Endodermal cell (in vitro differentiated cells): Measurements from ENCODE around the gene PRR36. TPM values are rescaled to one million over a fixed set of nuclear protein-coding genes. Genes with fewer than 3 reads are reported as not detected.

ENCODE experiments used
- DNase-seq: peaks from one replicate; pipeline ENCODE4 v3.0.0-alpha.2; 2017
- H3K27ac ChIP-seq: 2 replicates; pipeline ENCODE4 v1.5.1; 2013; ENCODE audit warnings: mild to moderate bottlenecking, low read depth, low read length, moderate library complexity
- H3K27me3 ChIP-seq: 2 replicates; pipeline ENCODE4 v1.6.1; 2013; ENCODE audit warnings: mild to moderate bottlenecking, low read length, moderate library complexity; ENCODE audit not compliant: insufficient read depth, control insufficient read depth, poor library complexity, severe bottlenecking
- H3K36me3 ChIP-seq: 2 replicates; pipeline ENCODE4 v1.7.0; 2013; ENCODE audit warnings: mild to moderate bottlenecking, low read length, moderate library complexity; ENCODE audit not compliant: control insufficient read depth, insufficient read depth
- H3K4me1 ChIP-seq: one replicate; pipeline ENCODE4 v1.7.0; 2013; ENCODE audit warnings: low read length; ENCODE audit not compliant: control insufficient read depth, insufficient read depth
- H3K4me3 ChIP-seq: 2 replicates; pipeline ENCODE4 v1.5.1; 2013; ENCODE audit warnings: mild to moderate bottlenecking, low read length, moderate library complexity
- H3K9ac ChIP-seq: 2 replicates; pipeline ENCODE4 v1.6.1; 2013; ENCODE audit warnings: mild to moderate bottlenecking, low read length, moderate library complexity; ENCODE audit not compliant: poor library complexity, severe bottlenecking; ENCODE audit errors: extremely low read depth
- H3K9me3 ChIP-seq: 2 replicates; pipeline ENCODE4 v1.6.1; 2013; ENCODE audit warnings: mild to moderate bottlenecking, low read length, moderate library complexity; ENCODE audit not compliant: control insufficient read depth
- H3K27ac Mint-ChIP-seq: 2 replicates; pipeline ENCODE4 v1.8.0; 2020; ENCODE audit warnings: mixed read lengths
- H3K27me3 Mint-ChIP-seq: 2 replicates; pipeline ENCODE4 v1.8.0; 2021; ENCODE audit warnings: mild to moderate bottlenecking, mixed read lengths; ENCODE audit not compliant: insufficient read depth
- H3K36me3 Mint-ChIP-seq: 2 replicates; pipeline ENCODE4 v1.8.0; 2020; ENCODE audit warnings: low read depth, mixed read lengths
- H3K4me1 Mint-ChIP-seq: 2 replicates; pipeline ENCODE4 v1.8.0; 2020; ENCODE audit warnings: mixed read lengths
- H3K4me3 Mint-ChIP-seq: 2 replicates; pipeline ENCODE4 v1.8.0; 2020; ENCODE audit warnings: mild to moderate bottlenecking, moderate library complexity, mixed read lengths
- H3K9me3 Mint-ChIP-seq: 2 replicates; pipeline ENCODE4 v1.8.0; 2020; ENCODE audit warnings: mild to moderate bottlenecking, mixed read lengths
- WGBS, 2 experiments: methylation state at CpG; one replicate each; pipeline versions ENCODE4 v1.1.5 to v1.1.7; 2013; ENCODE audit warnings: missing lambda C conversion rate in 2 of 2, mixed read lengths in 1 of 2; ENCODE audit not compliant: insufficient coverage in 1 of 2, insufficient read length in 1 of 2; 5-methylcytosine and 5-hydroxymethylcytosine counted together
- total RNA-seq, 2 donors: library from RNA; stranded (reverse); fragmentation: NEBNext Ultra II Directional in 1 of 2; extraction: Animal tissue kit (Norgen Biotek cat#: 25700) in 1 of 2; gene quantifications; 2 replicates in 1 of 2; 3 replicates in 1 of 2; pipeline ENCODE4 v1.2.1, GENCODE V29; 2021
- TF ChIP-seq, protein P1 (sequence below): fragments of 200-600 bp; sonication (generic); conservative IDR thresholded peaks from 2 replicates; pipeline ENCODE4 v1.5.0; 2021; ENCODE audit warnings: antibody characterized with exemption, mild to moderate bottlenecking

Gene PRR36
- total RNA-seq, 2 donors from 2014 or later, result 9.5 to 20.2 TPM

- TF ChIP-seq, protein P1, sequence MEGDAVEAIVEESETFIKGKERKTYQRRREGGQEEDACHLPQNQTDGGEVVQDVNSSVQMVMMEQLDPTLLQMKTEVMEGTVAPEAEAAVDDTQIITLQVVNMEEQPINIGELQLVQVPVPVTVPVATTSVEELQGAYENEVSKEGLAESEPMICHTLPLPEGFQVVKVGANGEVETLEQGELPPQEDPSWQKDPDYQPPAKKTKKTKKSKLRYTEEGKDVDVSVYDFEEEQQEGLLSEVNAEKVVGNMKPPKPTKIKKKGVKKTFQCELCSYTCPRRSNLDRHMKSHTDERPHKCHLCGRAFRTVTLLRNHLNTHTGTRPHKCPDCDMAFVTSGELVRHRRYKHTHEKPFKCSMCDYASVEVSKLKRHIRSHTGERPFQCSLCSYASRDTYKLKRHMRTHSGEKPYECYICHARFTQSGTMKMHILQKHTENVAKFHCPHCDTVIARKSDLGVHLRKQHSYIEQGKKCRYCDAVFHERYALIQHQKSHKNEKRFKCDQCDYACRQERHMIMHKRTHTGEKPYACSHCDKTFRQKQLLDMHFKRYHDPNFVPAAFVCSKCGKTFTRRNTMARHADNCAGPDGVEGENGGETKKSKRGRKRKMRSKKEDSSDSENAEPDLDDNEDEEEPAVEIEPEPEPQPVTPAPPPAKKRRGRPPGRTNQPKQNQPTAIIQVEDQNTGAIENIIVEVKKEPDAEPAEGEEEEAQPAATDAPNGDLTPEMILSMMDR, result no peak
- H3K36me3 ChIP-seq, result no peaks in the 10 kb centered on the region
- WGBS, 2 experiments, result 81 to 84% methylated on average over 9 to 10 of the region's 10 CpGs
- H3K9ac ChIP-seq, result no peak overlapping the region
- Mint-ChIP-seq H3K36me3 (no peaks in the 10 kb centered on the region), H3K4me1 (no peaks in the 10 kb centered on the region), H3K27me3 (peaks cover 83% of the 10 kb centered on the region), H3K9me3 (peaks cover 1% of the 10 kb centered on the region), H3K27ac (no peak overlapping the region), H3K4me3 (no peak overlapping the region)
- H3K27me3 ChIP-seq, result peaks cover 66% of the 10 kb centered on the region
- no peak for DNase-seq
- no peaks in the 10 kb centered on the region for H3K4me1 ChIP-seq
- H3K4me3 ChIP-seq, result no peak overlapping the region
- no peaks in the 10 kb centered on the region for H3K9me3 ChIP-seq
- no peak overlapping the region for H3K27ac ChIP-seq
These were observed 8.8 kb downstream of the PRR36 start for GRCh38 chr19:7865262-7865911.

- Mint-ChIP-seq H3K27ac (no peak overlapping the region), H3K4me3 (no peak overlapping the region), H3K27me3 (peaks cover 87% of the 10 kb centered on the region), H3K4me1 (no peaks in the 10 kb centered on the region), H3K9me3 (no peaks in the 10 kb centered on the region), H3K36me3 (no peaks in the 10 kb centered on the region)
- Histone ChIP-seq H3K4me1 (no peaks in the 10 kb centered on the region), H3K9me3 (no peaks in the 10 kb centered on the region), H3K4me3 (no peak overlapping the region), H3K27ac (no peak overlapping the region), H3K27me3 (peaks cover 71% of the 10 kb centered on the region), H3K36me3 (no peaks in the 10 kb centered on the region), H3K9ac (no peak overlapping the region)
- DNase-seq, result no peak
- 83 to 87% methylated on average over 9 to 18 of the region's 18 CpGs for WGBS, 2 experiments
- TF ChIP-seq, protein P1, result no peak
These were observed 9.5 kb downstream of the PRR36 start for GRCh38 chr19:7864690-7865074.

DNA sequence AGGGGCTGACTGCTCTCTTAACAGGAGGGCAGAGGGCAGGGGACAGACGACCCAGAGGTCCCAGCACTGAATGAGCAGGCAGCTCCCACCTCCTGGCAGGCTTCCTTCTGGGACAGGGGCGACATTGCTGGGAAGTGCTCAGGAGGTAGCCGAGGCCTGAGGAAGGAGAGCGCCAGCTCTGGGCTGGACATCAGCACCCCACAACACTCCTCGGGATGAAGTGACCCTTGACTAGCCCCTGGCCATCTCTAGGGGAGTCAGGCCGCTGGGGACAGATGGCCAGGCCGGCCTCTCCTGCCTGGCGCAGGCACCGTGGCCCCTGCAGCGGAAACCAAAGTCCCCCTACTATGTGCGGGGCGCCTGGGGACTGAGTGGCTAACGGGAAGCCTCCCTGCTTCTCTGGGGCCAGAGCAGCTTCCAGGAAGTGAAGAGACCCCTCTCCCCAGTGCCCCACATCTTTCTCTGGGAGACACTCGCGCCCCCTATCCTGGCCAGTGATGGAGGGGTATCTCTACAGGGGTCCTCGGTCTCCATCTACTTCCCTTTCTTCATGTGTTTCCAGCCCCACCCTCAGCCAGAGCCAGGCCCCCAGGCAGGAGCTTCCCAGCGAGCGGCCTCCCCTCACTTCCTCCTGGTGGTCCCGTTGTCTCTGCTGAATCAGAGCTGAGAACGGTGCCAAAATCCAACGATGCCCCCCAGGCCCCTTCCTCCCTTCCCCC, 10.1 kb downstream of the PRR36 start:
- Histone ChIP-seq H3K9me3 (no peaks in the 10 kb centered on the region), H3K4me3 (no peak overlapping the region), H3K27me3 (peaks cover 73% of the 10 kb centered on the region), H3K9ac (no peak overlapping the region), H3K36me3 (no peaks in the 10 kb centered on the region), H3K27ac (no peak overlapping the region), H3K4me1 (no peaks in the 10 kb centered on the region)
- peaks cover 92% of the 10 kb centered on the region for H3K27me3 Mint-ChIP-seq
- no peak for DNase-seq
- H3K9me3 Mint-ChIP-seq, result no peaks in the 10 kb centered on the region
- WGBS, 2 experiments, result 85 to 96% methylated on average over 6 to 21 of the region's 21 CpGs
- TF ChIP-seq, protein P1, result no peak
- no peak overlapping the region for H3K27ac Mint-ChIP-seq
- no peaks in the 10 kb centered on the region for H3K4me1 Mint-ChIP-seq
- H3K4me3 Mint-ChIP-seq, result no peak overlapping the region
- H3K36me3 Mint-ChIP-seq, result no peaks in the 10 kb centered on the region
